Lower leg skin (tissue), 4 donors: ENCODE results near the gene ECM1. TPM values are rescaled to one million over a fixed set of nuclear protein-coding genes. Genes with fewer than 3 reads are reported as not detected.
A peak's percentile ranks its signal among the peaks of the same experiment; 100 is the strongest.

Experiments
- DNase-seq, 2 donors: peaks; one replicate each; pipeline ENCODE4 v3.0.0-alpha.2; 2019; ENCODE audit warnings: low spot score in 2 of 2
- H3K4me3 ChIP-seq: fragments of 200-600 bp; sonication (generic); 2 replicates; pipeline ENCODE4 v1.5.1; 2017; ENCODE audit warnings: mild to moderate bottlenecking, low read depth; ENCODE audit not compliant: poor library complexity, severe bottlenecking
- CTCF ChIP-seq, 3 donors: fragments of 450-650 bp; IDR thresholded peaks; one replicate each; pipeline ENCODE4 v1.5.1; 2016; ENCODE audit warnings: antibody characterized with exemption in 3 of 3, mild to moderate bottlenecking in 3 of 3, moderate library complexity in 2 of 3
- POLR2A ChIP-seq, 2 donors: fragments of 450-650 bp; IDR thresholded peaks; one replicate each; pipeline ENCODE4 v1.6.1; 2016 to 2017; ENCODE audit warnings: antibody characterized with exemption in 2 of 2, mild to moderate bottlenecking in 1 of 2, moderate library complexity in 1 of 2
- WGBS, 2 donors: methylation state at CpG; one replicate each; pipeline ENCODE4 v1.1.5; 2018; 5-methylcytosine and 5-hydroxymethylcytosine counted together
- intact Hi-C: fragments of 100-400 bp; cut with DNase I; formaldehyde crosslinking; loops from one replicate; pipeline ENCODE4 v1.15.0; 2023; ENCODE audit warnings: low total_unique reads
- total RNA-seq, 4 donors: library from RNA; depleted of rRNA; stranded (reverse); fragments of >200 nt; gene quantifications; one replicate each; pipeline ENCODE4 v1.1.0, GENCODE V29; 2016

ECM1 gene
- total RNA-seq, 4 donors from 2014 or later = 64.1 to 131 (median 86.2) TPM

GRCh38 chr1:150546294-150546937 is 38.5 kb downstream of the ECM1 start:
- WGBS, 2 donors = 70 to 80% methylated on average over 16 of the region's 16 CpGs
- no peak for DNase-seq
- no peak overlapping the region for H3K4me3 ChIP-seq
- TF ChIP-seq CTCF (IDR thresholded peaks at IDR 0.05) (no peak), POLR2A (IDR thresholded peaks at IDR 0.05) (no peak)
- intact Hi-C loops = no loop called here

GRCh38 chr1:150548324-150548631 is 40.4 kb downstream of the ECM1 start:
- TF ChIP-seq CTCF (IDR thresholded peaks at IDR 0.05) (no peak), POLR2A (IDR thresholded peaks at IDR 0.05) (no peak)
- intact Hi-C loops = no loop called here
- 58 to 60% methylated on average over 4 of the region's 4 CpGs for WGBS, 2 donors
- no peak overlapping the region for H3K4me3 ChIP-seq
- no peak for DNase-seq

- DNase-seq = no peak
- peak within 1 kb of the TSS; percentile 42 for H3K4me3 ChIP-seq
- intact Hi-C loops = no loop called here
- TF ChIP-seq CTCF (IDR thresholded peaks at IDR 0.05) (no peak), POLR2A (IDR thresholded peaks at IDR 0.05) (no peak)
- 0 to 1% methylated on average over 8 to 28 of the region's 91 CpGs for WGBS, 2 donors
Measured at GRCh38 chr1:150548632-150549495, 41.0 kb downstream of the ECM1 start, which contains the start of gene ADAMTSL4. TSS of gene ADAMTSL4 (plus strand) at chr1:150549408. CDS start at chr1:150552289, 2,881 bp downstream.

GRCh38 chr1:150549496-150550221 is 41.8 kb downstream of the ECM1 start:
- peak overlapping the region; percentile 36 for H3K4me3 ChIP-seq
- WGBS, 2 donors = 22 to 23% methylated on average over 18 of the region's 43 CpGs
- TF ChIP-seq POLR2A (IDR thresholded peaks at IDR 0.05) = no peak
- DNase-seq = peak in 1 of 2 donors; percentile 94
- intact Hi-C loops = loop anchor here (10.0 kb wide), 1 partner anchor 445 kb away; no protein-coding TSS in a partner anchor

GRCh38 chr1:150550222-150551050 is 42.5 kb downstream of the ECM1 start:
- no peak for TF ChIP-seq CTCF (IDR thresholded peaks at IDR 0.05)
- no peak for TF ChIP-seq POLR2A (IDR thresholded peaks at IDR 0.05)
- intact Hi-C loops = loop anchor here (10.0 kb wide), 1 partner anchor 444 kb away; no protein-coding TSS in a partner anchor
- no peak for DNase-seq
- H3K4me3 ChIP-seq = no peak overlapping the region
- 34 to 41% methylated on average over 22 of the region's 22 CpGs for WGBS, 2 donors
